Sigmoid colon (tissue), 7 donors: Measurements from ENCODE around the gene CYB561. TPM values are rescaled to one million over a fixed set of nuclear protein-coding genes. Genes with fewer than 3 reads are reported as not detected.
A peak's percentile ranks its signal among the peaks of the same experiment; 100 is the strongest.

Source experiments
- DNase-seq: peaks from one replicate; pipeline ENCODE4 v3.0.0-alpha.2; 2019
- H3K27ac ChIP-seq, 4 donors: fragments of 200-600 bp; sonication (generic); one replicate each; pipeline ENCODE4 v1.5.1; 2016 to 2019; ENCODE audit warnings: mild to moderate bottlenecking in 1 of 4
- H3K27me3 ChIP-seq, 3 donors: fragments of 200-600 bp; sonication (generic); one replicate each; pipeline ENCODE4 v1.5.1; 2019; ENCODE audit warnings: mild to moderate bottlenecking in 1 of 3
- H3K36me3 ChIP-seq, 4 donors: fragments of 200-600 bp; sonication (generic); one replicate each; pipeline ENCODE4 v1.5.1; 2016 to 2019
- H3K4me1 ChIP-seq, 4 donors: fragments of 200-600 bp; sonication (generic); one replicate each; pipeline ENCODE4 v1.5.1; 2017 to 2019
- H3K4me3 ChIP-seq, 4 donors: fragments of 200-600 bp; sonication (generic); one replicate each; pipeline ENCODE4 v1.5.1; 2017 to 2019; ENCODE audit warnings: mild to moderate bottlenecking in 2 of 4, moderate library complexity in 1 of 4
- H3K9me3 ChIP-seq, 4 donors: fragments of 200-600 bp in 3 of 4; sonication (generic) in 3 of 4; one replicate each; pipeline versions ENCODE4 v1.5.1 to v1.6.1; 2013 to 2019
- CTCF ChIP-seq, 4 experiments: fragments of 450-650 bp in 3 of 4; fragments of 200-600 bp in 1 of 4; IDR thresholded peaks; one replicate each; pipeline ENCODE4 v1.5.1; 2016 to 2019; ENCODE audit warnings: antibody characterized with exemption in 4 of 4, mild to moderate bottlenecking in 3 of 4, moderate library complexity in 2 of 4
- EP300 ChIP-seq, 4 donors: sonication (generic); formaldehyde crosslinking; IDR thresholded peaks; one replicate each; pipeline ENCODE4 v1.6.1; 2017; ENCODE audit warnings: antibody characterized with exemption in 4 of 4
- POLR2A ChIP-seq, 2 donors: fragments of 450-650 bp; IDR thresholded peaks; one replicate each; pipeline ENCODE4 v1.6.1; 2016; ENCODE audit warnings: antibody characterized with exemption in 2 of 2, mild to moderate bottlenecking in 2 of 2, moderate library complexity in 2 of 2
- POLR2AphosphoS5 ChIP-seq, 4 donors: sonication (generic); formaldehyde crosslinking; IDR thresholded peaks; one replicate each; pipeline ENCODE4 v1.6.1; 2017; ENCODE audit warnings: antibody characterized with exemption in 4 of 4
- WGBS, 2 donors: extraction: QIAGEN DNeasy Blood & Tissue Kit; methylation state at CpG; one replicate each; pipeline ENCODE4 v1.1.7; 2013; 5-methylcytosine and 5-hydroxymethylcytosine counted together
- intact Hi-C: fragments of 100-400 bp; cut with DNase I; formaldehyde crosslinking; loops from one replicate; pipeline ENCODE4 v1.15.1; 2023
- polyA plus RNA-seq, 3 donors: library from polyadenylated mRNA; stranded (reverse); fragments of 200-250 nt; gene quantifications; one replicate each; pipeline ENCODE4 v1.2.3, GENCODE V29; 2013
- total RNA-seq, 4 donors: library from RNA; depleted of rRNA; stranded (reverse); fragments of >200 nt; gene quantifications; one replicate each; pipeline ENCODE4 v1.1.0, GENCODE V29; 2016
- donor health status: healthy with polysubstance abuse.
- donor health status: Bipolar disorder and iron deficiency.
- donor health status: healthy.

Gene CYB561
- total and polyA plus RNA-seq, 7 donors = 6.3 to 59.2 (median 10.3) TPM

- Histone ChIP-seq H3K27me3 (no peaks in the 10 kb centered on the region), H3K27ac (peak overlapping the region; percentile 29 to 75 (median 43)), H3K4me3 (no peak overlapping the region), H3K4me1 (peaks cover 0 to 34% (median 27%) of the 10 kb centered on the region in 4 donors), H3K36me3 (no peaks in the 10 kb centered on the region), H3K9me3 (no peaks in the 10 kb centered on the region)
- WGBS, 2 donors = 20 to 65% methylated on average over 16 of the region's 16 CpGs
- no peak for TF ChIP-seq CTCF (IDR thresholded peaks at IDR 0.05)
- TF ChIP-seq POLR2A (IDR thresholded peaks at IDR 0.05) = no peak
- TF ChIP-seq POLR2AphosphoS5 (IDR thresholded peaks at IDR 0.05) = no peak
- no peak for TF ChIP-seq EP300 (IDR thresholded peaks at IDR 0.05)
- no peak for DNase-seq
- intact Hi-C loops = no loop called here
Measured at GRCh38 chr17:63431939-63432804, 13.9 kb downstream of the CYB561 start.

DNA sequence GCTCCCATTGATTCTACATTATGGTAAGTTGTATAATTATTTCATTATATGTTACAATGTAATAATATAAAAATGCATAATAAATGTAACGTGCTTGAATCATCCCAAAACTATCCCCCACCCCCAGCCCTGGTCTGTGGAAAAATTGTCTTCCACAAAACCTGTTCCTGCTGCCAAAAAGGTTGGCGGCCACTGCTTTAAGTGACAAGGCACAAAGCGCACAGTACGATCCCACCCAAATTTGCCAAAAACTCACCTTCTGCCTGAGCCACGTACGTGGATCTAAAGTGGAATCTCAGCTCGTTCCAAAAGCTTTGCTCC lies 14.5 kb downstream of the CYB561 start:
- no peak for TF ChIP-seq POLR2AphosphoS5 (IDR thresholded peaks at IDR 0.05)
- TF ChIP-seq CTCF (IDR thresholded peaks at IDR 0.05) = no peak
- no peak for TF ChIP-seq EP300 (IDR thresholded peaks at IDR 0.05)
- TF ChIP-seq POLR2A (IDR thresholded peaks at IDR 0.05) = no peak
- no peak overlapping the region for H3K4me3 ChIP-seq
- DNase-seq = no peak
- intact Hi-C loops = no loop called here
- H3K4me1 ChIP-seq = peaks cover 0 to 34% (median 27%) of the 10 kb centered on the region in 4 donors
- H3K27ac ChIP-seq = no peak overlapping the region
- H3K36me3 ChIP-seq = no peaks in the 10 kb centered on the region
- 62 to 87% methylated on average over 7 of the region's 7 CpGs for WGBS, 2 donors
- H3K9me3 ChIP-seq = no peaks in the 10 kb centered on the region
- no peaks in the 10 kb centered on the region for H3K27me3 ChIP-seq

- Histone ChIP-seq H3K27ac (no peak overlapping the region), H3K4me3 (no peak overlapping the region), H3K27me3 (no peaks in the 10 kb centered on the region), H3K36me3 (no peaks in the 10 kb centered on the region), H3K9me3 (no peaks in the 10 kb centered on the region), H3K4me1 (peaks cover 0 to 24% (median 21%) of the 10 kb centered on the region in 4 donors)
- peak; percentile 9 for DNase-seq
- TF ChIP-seq POLR2AphosphoS5 (IDR thresholded peaks at IDR 0.05) (no peak), CTCF (IDR thresholded peaks at IDR 0.05) (no peak), POLR2A (IDR thresholded peaks at IDR 0.05) (no peak), EP300 (IDR thresholded peaks at IDR 0.05) (no peak)
- intact Hi-C loops = no loop called here
- WGBS, 2 donors = 89 to 95% methylated on average over 11 of the region's 11 CpGs
Measured at GRCh38 chr17:63430223-63430622, 15.9 kb downstream of the CYB561 start.

GRCh38 chr17:63429766-63430165 lies 16.3 kb downstream of the CYB561 start:
- no peak overlapping the region for H3K4me3 ChIP-seq
- DNase-seq = peak; percentile 41
- no peaks in the 10 kb centered on the region for H3K36me3 ChIP-seq
- H3K27me3 ChIP-seq = no peaks in the 10 kb centered on the region
- no peak for TF ChIP-seq EP300 (IDR thresholded peaks at IDR 0.05)
- no peak for TF ChIP-seq POLR2AphosphoS5 (IDR thresholded peaks at IDR 0.05)
- no peak for TF ChIP-seq CTCF (IDR thresholded peaks at IDR 0.05)
- TF ChIP-seq POLR2A (IDR thresholded peaks at IDR 0.05) = no peak
- H3K9me3 ChIP-seq = no peaks in the 10 kb centered on the region
- peaks cover 0 to 20% (median 17%) of the 10 kb centered on the region in 4 donors for H3K4me1 ChIP-seq
- intact Hi-C loops = loop anchor here (5.0 kb wide), 1 partner anchor 48 kb away; the partner anchor contains the start of gene ACE
- no peak overlapping the region for H3K27ac ChIP-seq
- 96% methylated on average over 7 of the region's 7 CpGs for WGBS, 2 donors
